K562 (cell line): ENCODE results near the gene MAD1L1.

Source experiments
- FOSL1 ChIP-seq: fragments of 200-800 bp; sonication (Bioruptor generic); conservative IDR thresholded peaks from 2 replicates; pipeline ENCODE4 v1.6.1; 2016; ENCODE audit warnings: missing genetic modification characterization, missing compliant biosample characterization
- ZNF140 ChIP-seq: fragments of 250-450 bp; sonication (Bioruptor Pico); IDR thresholded peaks from 2 replicates; pipeline ENCODE4 v1.8.0; 2021; ENCODE audit warnings: moderate library complexity, mild to moderate bottlenecking, inconsistent platforms

GRCh38 chr7:1873421-1873820, 359.3 kb downstream of the MAD1L1 start:
- TF ChIP-seq ZNF140 (CRISPR knock-in tag) (no peak), FOSL1 (tag) (no peak)
